PFSK-1 (cell line): ENCODE data around the gene AGPAT4.

Source experiments
- FOXP2 ChIP-seq: optimal IDR thresholded peaks from 2 replicates; pipeline ENCODE3; 2011; ENCODE audit warnings: borderline replicate concordance, control low read depth, inconsistent platforms; ENCODE audit not compliant: insufficient read depth; ENCODE audit errors: extremely low read length, extremely low read depth
- POLR2AphosphoS5 ChIP-seq: IDR thresholded peaks from 2 replicates; pipeline ENCODE4 v1.6.1; 2012; ENCODE audit warnings: low read depth, mild to moderate bottlenecking, control low read depth, low read length, moderate library complexity
- SIN3A ChIP-seq: IDR thresholded peaks from 2 replicates; pipeline ENCODE4 v1.6.1; 2012; ENCODE audit warnings: mild to moderate bottlenecking, low read length, moderate library complexity, borderline replicate concordance; ENCODE audit not compliant: insufficient read depth
- TAF1 ChIP-seq: IDR thresholded peaks from 2 replicates; pipeline ENCODE4 v1.6.1; 2012; ENCODE audit warnings: low read length, control low read depth, borderline replicate concordance; ENCODE audit not compliant: insufficient read depth
- TF ChIP-seq, protein P1 (sequence below), 2 experiments: IDR thresholded peaks; 2 replicates each; pipeline versions ENCODE4 v1.6.1 to v1.8.0; 2011 to 2012; ENCODE audit warnings: low read depth in 2 of 2, low read length in 2 of 2, control low read depth in 1 of 2, inconsistent platforms in 1 of 2, mild to moderate bottlenecking in 1 of 2, moderate library complexity in 1 of 2; ENCODE audit not compliant: insufficient read depth in 1 of 2

DNA sequence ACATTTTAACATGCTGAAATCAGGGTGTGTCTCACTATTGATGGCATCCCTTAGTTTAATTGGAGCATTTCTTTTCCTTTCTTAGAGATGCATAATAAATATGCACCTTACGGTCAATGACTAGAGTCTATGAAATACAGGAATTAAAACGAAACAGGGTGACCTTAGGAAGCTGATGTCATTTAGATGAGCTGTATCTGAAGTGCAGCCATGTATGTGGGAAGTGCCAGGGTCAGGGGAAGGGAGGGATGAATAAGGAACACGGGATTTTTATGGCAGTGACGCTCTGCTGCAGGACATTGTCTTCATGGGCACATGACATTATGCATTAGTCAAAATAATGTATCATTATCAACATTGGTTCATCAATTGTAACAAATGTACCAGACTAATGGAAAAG lies 84.0 kb downstream of the AGPAT4 start:
- TF ChIP-seq POLR2AphosphoS5 (no peak), SIN3A (no peak), TAF1 (no peak), FOXP2 (no peak)
- TF ChIP-seq, protein P1, sequence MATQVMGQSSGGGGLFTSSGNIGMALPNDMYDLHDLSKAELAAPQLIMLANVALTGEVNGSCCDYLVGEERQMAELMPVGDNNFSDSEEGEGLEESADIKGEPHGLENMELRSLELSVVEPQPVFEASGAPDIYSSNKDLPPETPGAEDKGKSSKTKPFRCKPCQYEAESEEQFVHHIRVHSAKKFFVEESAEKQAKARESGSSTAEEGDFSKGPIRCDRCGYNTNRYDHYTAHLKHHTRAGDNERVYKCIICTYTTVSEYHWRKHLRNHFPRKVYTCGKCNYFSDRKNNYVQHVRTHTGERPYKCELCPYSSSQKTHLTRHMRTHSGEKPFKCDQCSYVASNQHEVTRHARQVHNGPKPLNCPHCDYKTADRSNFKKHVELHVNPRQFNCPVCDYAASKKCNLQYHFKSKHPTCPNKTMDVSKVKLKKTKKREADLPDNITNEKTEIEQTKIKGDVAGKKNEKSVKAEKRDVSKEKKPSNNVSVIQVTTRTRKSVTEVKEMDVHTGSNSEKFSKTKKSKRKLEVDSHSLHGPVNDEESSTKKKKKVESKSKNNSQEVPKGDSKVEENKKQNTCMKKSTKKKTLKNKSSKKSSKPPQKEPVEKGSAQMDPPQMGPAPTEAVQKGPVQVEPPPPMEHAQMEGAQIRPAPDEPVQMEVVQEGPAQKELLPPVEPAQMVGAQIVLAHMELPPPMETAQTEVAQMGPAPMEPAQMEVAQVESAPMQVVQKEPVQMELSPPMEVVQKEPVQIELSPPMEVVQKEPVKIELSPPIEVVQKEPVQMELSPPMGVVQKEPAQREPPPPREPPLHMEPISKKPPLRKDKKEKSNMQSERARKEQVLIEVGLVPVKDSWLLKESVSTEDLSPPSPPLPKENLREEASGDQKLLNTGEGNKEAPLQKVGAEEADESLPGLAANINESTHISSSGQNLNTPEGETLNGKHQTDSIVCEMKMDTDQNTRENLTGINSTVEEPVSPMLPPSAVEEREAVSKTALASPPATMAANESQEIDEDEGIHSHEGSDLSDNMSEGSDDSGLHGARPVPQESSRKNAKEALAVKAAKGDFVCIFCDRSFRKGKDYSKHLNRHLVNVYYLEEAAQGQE (IDR thresholded peaks at IDR 0.05; ENCODE audit: insufficient read depth in 1 of 2, low read depth in 2 of 2, low read length in 2 of 2) = no peak
